Stimulated activated CD4-positive, alpha-beta T cell treated with anti-CD3 and anti-CD28 coated beads, Interleukin-1b, Interleukin-23, amount 100 ng/mL, for 48 hours (primary cell): ENCODE results near the gene LRRC73.
A peak's percentile ranks its signal among the peaks of the same experiment; 100 is the strongest.
"Not testable (repeated sequence)": the region's sequence is repeated elsewhere in the genome, so short reads cannot be mapped to it uniquely, and the experiment has no call there.

Experiments used
- DNase-seq: peaks from one replicate; pipeline ENCODE4 v3.0.0-alpha.2; 2020

Gene LRRC73

DNA sequence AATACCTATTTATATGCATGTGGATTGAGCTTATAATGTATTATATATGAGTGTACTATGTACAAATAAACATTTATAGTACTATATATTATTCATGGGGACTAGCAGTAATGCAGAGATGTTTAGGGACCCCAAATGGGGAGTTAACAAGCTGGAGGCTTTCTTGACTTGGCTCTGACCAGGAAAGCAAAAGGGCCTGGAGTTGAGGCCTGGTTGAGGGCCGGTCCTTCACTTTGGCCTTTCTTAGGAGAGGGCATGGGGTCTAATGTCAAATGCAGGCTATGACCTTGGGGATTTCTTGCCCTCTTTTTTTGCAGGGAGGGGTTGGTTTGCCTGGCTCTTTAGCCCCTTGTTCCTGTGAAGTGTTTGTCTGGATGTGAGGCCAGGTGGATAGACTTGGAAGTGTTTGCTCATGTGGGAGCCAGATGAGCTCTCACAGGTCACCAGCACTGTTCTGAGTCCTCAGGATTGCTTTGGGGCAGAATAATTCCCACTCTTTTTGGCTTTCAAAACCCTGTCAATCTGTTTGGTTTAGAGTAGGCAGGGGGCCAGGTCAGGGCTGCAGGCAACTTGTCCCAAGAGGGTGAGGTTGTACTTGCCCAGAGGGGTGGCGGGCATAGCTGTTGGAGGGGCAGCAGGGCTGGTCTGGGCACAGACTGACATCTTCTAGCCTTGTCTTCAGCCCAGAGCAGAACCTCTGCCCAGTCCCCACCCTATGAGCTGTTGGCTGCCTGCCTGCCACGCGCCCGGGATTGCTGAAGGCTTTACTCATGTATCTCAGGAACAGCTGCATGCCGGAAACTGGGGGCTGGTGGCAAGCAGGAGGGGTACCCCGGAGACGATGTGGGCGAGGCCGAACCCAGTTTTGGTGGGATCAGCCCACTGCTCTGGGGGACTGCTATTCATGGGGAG, 18.1 kb downstream of the LRRC73 start:
- DNase-seq, result no peak

DNA sequence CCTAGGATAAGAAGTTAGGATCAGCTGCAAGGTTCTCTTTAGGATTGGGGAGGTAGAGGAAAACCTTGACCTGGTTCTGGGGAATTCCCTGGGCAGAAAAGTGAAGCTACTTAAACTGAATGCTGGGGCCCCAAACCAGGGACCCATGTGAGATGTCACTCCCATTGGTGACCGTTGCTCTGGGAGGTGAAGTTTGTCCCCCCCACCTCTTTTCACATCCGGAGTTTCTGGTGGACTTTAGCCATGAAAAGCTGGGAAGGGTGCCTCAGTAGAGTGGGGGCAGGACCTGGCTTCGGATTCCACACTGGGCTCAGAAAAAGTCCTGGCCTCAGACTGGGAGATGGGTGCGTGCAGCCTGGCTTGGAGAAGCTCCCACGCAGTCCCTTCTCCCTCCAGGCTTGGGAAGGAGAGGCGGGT, 19.6 kb downstream of the LRRC73 start:
- DNase-seq, result no peak

DNA sequence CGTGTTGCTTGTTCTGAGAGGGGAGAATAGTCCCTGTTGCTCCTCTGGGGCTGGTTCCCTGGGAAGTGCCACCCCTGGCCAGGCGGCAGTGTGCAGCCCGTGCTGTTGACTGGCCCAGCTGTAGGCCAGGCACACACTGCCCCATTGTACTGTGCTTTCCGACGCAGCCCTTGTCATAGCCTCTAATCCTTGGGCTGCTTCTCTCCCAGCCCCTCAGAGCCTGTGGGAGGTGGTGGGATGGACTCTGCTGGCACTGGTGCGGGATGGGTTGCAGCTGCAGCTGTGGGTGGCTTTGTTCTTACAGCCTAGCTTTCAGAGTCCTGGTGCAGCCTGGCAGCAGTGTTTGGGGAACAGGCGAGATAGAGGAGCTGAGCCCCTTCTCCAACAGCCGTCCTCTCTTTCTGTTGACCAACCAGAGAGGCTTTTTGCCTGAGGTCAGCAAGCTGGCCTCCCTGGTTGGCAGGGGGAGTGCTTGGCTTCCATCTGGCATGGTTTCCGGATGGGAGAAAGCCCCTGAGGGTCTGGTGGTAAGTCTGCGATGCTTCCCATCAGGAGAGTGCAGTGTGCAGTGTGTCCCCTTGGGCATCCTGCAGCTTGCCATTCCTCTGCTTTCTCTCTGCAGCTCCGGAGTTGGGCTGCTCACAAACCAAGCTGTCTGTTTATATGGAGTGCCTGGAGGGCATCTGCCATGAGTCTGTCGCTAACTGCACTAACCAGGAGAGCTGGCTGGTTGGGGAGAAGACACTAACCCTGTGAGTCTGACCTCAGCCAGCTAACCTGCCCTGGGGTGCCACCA, 20.7 kb downstream of the LRRC73 start:
- DNase-seq, result no peak

DNA sequence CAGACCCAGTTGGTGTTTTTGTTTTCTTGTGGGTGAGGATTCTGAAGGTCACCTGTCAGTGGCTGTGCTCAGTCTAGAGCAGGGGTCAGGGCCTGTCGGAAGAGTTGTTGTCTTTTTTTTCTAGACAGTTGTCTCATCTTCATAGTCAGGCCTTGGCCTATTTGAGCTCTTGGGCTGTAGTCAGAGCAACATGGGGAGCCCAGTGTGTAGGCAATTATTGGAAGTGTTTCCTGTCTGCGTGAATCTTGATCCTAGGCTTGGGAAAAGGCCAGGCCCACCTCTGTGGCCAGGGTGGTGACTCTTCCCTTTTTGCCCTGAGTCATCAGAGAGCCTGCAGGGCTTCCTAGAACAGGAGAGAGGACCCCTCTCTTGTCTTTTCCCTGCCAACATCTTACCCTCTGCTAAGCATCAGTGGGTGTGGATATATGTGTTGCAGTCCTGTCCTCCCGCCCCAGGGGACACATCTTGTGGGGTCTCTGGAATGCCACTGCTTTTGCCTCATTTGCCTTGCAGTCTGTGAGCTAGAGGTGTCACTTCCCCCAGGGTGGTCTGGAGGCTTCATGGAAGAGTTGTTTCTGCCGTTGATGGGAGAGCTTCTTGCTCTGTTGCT, 21.4 kb downstream of the LRRC73 start:
- no peak for DNase-seq

DNA sequence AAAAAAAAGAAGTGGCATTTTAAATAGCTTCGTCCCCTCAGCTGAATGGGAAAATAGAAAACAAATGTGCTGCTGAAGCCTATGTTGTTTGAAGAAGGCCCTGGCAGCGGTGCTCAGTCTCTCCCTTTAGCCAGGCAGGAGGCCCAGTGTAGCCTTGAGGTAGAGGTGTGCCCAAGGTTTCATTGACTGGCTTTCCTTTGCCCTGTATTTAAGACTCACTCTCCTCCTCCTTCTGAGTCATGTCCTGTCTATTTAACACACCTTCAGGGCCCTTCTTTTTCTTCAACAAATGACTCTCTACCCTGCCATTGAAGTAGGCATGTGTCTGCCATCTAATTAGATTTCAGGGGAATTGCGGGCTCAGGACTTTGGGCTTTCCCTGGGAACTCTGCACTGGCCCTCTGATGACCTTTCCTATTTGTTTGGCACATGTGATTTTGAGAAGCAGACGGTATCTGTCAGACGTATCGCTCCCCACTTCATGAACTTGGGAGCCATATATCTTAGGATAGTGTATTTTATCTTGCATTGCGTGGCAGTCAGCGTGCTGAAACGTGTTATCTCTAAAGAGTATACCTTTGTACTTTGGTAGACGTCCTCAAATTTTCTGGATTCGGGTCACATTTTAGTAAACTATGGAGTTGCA, 28.4 kb downstream of the LRRC73 start:
- no peak for DNase-seq

DNA sequence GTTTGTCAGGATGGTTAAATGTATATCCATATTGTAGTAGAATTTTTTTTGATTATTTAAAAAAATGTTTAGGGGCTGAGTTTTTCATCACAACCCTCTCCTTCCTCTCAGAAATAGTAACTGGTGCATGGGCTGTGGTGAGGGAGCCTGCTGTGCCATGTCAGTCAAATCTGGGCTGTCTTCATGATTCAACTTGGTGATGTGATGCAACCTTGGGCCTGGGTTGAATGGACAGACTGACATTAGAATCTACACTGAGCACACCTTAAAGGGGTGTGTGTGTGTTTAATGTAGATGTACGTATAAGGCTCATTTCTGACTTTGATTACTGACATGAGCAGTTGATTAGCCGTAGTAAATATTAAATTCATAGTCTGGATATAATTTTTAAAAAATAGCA, 29.1 kb downstream of the LRRC73 start:
- peak; percentile 38 for DNase-seq

DNA sequence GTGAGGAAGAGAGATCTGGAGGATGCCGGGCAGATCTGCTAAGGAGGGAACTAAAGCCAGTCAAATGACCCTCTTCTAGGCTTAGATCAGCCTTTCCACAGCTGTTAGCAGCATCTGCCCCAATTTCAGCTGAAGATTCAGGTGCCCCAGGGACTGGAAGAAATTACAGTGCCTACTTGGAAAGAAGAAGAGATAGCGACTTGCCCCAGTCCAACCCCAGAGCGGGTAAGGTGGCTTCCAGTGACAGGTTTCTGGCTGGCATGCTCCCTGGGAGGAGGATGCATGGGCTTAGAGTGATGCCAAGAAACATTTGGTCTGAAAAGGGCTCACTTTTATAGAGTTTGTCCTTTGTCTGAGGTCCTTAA, 32.2 kb downstream of the LRRC73 start:
- DNase-seq, result no peak

DNA sequence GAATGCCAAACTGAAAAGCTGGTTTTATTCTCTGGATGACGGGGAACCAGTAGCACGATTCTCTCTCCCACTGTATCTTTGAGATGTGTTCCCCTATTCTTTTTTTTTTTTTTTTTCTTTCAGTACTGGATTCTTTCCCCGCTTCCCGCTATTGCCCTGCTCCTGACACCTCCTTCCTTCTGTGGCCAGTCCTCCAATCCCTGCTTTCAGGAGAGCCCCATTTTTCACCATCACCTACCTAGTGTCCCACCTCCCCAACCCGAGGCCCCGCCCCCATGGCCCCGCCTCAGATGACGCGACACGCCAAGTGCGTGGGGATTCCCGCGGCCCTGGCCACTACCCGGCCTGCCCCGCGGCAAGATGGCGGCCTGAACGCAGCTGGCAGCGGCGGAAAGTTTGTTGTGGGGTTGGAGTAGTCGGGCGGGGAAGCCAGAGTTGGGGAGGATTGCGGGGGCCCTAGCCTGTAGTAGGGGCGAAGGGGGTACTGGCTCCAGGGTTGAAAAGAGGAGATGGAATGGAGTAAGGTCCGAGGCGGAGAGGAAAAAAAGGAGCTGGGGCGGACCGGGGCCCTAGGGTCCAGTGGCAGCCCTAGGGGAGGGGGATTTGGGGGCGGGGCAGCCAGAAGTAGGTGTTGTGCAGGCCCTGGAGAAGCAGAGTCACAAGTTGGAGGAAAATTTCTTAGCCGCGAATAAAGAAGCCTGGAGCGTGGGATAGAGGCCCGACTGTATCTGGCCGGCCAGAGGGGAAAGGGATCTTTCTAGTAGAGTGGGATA, 32.7 kb downstream of the LRRC73 start, which contains the start of gene TJAP1:
Gene TJAP1 (plus strand): TSS at position 336 of the 773 bp plus-strand sequence. CDS start 21,432 bp downstream, outside the sequence.
- peak; percentile 95 for DNase-seq

DNA sequence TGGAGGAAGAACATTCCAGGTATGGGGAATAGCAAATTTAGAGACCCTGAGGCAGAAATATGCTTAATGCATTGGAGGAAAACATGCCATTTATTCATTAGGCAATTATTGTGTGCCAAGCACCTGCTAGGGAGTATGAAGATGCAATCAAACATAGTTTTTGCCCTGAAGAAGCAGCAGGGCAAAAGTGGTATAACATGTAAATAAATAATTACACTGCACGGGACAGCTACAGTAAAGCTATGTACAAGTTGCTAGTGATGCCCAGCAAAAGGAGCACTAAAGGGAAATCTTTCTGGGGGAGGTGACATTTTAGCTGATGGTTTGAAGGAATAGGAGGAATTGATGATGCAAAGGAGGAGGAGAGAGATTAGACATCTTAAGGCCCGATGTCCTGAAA, 33.4 kb downstream of the LRRC73 start:
- DNase-seq, result no peak

DNA sequence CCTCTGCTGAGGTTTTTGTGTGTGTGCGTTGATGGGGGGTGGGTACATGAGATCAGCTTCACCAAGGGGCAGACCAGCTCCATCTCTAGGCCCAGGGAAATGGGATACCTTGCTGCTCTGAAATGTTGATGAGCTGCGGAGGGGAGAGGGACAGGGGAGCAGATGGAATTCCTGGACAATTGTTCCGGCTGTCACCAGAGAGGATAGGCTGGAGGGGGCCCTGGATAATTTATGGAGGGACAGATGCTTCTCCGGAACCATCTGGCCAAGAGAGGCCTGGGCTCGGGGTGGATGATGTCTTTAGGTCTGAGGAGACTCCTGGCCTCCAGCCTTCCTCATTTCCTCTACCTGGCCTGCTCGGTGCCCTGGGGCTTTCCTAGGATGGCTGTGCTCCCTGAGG, 34.6 kb downstream of the LRRC73 start:
- DNase-seq, result no peak

DNA sequence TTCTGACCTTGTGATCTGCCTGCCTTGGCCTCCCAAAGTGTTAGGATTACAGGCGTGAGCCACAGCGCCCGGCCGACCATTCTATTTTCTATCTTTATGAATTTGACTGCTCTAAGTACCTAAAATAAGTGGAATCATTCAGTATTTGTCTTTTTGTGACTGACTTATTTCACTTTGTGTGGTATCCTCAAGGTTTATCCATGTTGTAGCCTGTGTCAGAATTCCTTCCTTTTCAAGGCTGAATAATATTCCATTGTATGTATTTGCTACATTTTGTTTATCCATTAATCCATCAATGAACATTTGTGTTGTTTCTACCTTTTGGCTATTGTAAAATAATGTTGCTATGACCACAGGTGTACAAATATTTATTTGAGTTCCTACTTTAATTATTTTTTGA, 37.6 kb downstream of the LRRC73 start:
- no peak for DNase-seq

DNA sequence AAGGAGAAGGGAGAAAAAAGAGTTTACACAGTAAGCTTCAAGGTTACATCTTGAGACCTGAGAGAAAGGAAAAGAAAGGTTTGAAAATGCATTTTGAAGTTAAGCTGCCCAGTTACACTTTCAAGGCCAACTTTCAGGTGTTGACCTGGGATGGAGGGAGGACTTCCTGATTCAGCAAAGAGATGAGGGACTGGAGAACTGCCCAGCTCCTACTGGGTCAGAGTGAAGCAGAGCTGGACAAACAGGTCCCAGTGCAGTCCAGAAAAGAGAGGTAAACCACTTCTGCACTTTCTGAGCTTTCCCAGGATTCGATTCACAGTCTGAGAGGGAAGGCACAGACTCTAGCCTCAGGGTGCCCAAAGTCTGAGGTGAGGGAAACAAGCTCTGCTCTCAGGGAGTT, 38.7 kb downstream of the LRRC73 start:
- DNase-seq, result no peak

DNA sequence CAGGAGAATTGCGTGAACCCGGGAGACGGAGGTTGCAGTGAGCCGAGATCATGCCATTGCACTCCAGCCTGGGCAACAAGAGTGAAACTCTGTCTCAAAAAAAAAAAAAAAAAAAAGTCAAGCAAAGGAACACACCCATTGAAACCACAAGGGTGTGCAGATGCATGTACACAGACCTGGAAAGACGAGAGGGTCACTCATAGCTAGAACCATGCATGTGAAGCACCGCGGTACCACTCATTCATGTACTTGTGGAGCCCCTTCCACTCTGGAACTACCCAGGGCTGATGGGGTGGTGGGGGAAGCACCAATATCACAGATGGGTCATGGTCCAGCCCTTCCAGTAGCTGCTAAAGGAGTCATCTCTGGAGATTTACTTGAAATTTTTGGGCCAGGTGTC, 40.2 kb downstream of the LRRC73 start:
- peak; percentile 12 for DNase-seq

DNA sequence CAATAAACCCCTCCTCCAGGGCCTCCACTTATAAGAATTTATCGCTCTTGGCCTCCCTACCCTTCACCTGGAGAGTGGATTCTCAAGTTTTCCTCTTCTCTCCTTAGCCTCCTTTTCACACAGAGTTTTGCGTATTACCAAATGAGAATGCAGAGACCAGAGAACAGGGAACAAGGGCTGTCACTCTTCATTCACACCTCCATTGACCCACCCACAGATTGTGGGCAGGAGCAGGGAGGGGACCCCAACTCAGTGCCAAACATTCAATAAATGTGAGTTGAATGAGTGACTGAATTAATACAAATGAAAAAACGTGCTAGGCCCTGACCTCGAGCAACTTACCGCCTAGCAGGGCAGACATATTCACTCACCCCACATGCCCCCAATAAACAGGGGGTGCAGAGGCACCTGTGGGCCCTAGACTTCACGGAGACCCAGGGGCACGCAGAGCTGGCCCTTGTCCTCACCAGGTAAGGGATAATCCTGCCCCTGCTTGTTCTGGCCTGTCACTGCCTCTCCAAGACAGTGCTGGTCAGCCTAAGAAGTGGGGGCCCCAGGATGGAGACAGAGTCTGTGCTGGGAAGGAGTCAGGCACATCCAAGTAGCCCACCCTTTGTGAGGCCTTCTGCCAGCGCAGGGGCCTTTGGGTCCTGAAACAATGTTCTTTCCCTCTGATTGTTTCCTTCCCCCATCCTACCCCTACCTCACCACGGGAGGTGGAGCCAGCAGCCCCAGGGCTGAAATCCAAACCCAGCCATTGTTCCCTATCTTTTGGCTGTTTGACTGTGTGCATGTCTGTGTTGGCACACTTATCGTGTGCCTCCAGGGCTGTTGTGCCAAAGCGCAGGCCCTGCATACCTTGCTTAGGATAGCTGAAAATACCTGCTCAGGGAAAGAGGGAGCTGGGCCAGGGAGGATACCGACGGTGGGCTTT, 41.1 kb downstream of the LRRC73 start:
- DNase-seq, result no peak

DNA sequence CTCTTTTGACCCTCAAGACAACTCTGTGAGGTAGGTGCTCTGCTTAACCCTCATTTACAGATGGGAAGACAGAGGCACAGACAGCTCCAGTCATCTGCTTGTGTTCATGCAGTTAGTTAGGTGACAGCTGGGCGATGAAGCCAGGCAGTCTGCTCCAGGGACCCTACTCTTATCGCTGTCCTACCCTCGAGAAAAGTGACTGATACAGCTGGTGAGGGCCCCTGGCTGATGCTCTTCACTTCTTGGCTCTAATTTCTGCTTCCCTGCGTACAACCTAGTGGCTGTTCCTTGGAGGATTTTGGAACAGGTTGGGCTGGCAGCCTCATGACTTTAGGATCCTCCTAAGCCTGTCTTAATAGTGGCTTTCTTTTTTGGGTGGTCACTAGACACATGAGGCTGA, 41.9 kb downstream of the LRRC73 start:
- DNase-seq, result no peak

DNA sequence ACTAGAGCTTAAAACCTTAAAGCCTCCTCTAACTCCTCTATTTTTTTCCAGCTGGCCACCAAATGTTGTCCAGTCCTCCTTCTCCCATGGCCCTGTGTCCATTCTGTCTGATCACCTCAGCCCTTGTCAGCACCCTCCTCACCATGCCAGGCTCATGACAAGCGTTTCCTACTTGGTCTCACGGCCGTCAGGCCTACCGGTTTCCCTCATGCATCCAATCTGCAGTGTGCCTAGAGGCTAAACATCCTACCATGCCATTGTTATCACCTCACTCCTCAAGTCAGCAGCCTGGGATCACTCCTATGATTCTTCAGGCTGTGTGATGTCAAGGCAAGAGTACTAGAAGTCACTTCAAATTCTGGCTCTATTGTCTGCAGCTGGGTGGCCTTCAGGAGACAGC, 42.4 kb downstream of the LRRC73 start:
- no peak for DNase-seq

DNA sequence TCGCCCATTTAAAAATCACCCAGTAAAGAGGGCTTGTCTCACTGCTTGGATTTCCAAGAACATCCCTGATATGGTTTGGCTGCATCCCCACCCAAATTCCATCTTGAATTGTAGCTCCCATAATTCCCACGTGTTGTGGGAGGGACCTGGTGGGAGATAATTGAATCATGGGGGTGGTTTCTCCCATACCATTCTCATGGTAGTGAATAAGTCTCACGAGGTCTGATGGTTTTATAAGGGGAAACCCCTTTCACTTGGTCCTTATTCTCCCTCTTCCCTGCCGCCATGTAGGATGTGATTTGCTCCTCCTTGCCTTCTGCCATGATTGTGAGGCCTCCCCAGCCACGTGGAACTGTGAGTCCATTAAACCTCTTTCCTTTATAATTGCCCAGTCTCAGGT, 42.9 kb downstream of the LRRC73 start:
- DNase-seq, result not testable (repeated sequence)

DNA sequence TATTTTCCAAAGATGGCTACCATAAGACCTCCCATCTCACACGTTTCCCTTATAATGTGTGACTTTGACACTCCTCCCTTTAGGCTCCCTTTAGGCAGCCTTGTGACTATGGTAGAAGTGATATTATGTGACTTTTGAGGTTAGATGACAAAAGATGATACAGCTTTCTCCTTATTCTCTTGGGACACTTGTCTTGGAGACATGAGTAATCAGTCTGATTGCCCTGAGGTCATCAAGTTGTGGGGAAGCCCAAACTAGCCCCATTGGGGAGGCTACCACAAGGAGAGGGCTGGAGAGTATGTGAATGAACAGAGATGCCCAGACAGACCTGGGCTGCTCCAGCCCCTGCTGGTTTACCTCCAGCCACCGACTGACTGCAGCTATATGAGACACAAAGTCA, 44.2 kb downstream of the LRRC73 start:
- DNase-seq, result no peak

DNA sequence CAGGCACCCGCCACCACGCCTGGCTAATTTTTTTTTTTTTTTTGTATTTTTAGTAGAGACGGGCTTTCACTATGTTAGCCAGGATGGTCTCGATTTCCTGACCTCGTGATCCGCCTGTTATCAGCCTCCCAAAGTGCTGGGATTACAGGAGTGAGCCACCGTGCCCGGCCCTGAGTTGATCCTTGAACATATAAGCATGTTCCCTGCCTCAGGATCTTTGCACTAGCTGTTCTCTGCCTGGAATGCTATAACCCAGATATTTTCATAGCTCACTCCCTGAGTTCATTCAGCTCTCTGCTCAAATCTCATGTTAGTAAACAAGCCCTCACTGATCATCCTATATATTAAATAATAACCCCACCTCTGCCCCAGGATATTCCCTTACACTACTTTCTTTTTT, 45.8 kb downstream of the LRRC73 start:
- no peak for DNase-seq

DNA sequence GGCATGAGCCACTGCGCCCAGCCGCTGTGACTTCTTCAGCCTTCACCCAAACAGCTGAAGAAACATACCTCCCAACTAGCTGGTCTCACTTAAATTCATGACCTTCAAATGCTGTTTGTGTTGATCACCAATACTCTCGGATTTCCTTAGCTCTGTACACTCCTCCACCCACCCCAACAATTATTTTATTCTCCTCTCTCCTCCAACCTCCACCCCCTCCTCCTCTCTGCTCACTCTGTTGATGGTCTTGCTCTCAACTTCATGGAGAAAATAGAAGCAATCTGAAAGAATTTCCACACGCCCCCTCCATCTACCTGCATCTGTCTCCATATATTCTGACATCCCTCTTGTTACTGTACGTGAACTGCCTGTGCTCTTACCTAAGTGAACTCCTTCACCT, 48.2 kb downstream of the LRRC73 start:
- no peak for DNase-seq

DNA sequence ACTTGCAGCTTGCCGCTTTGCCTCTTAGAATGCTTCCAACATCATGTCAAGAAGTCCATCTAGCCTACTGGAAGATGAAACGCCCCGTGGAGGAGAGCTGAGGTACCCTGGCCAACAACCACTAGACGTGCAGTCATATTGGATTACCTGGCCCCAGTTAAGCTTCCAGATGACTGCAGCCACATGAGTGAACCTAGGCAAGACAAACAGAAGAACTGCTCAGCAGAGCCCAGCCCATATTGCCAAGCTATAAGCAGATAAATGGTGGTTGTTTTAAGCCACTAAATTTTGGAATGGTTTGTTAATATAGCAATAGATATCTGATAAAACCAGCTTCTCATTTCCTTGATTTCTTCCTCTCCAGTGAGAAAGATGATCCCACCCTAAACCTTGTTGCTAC, 50.1 kb downstream of the LRRC73 start:
- no peak for DNase-seq
